Bronchial epithelial cell (primary cell): ENCODE data around the gene IPP. TPM values are rescaled to one million over a fixed set of nuclear protein-coding genes. Genes with fewer than 3 reads are reported as not detected.
"Not testable (repeated sequence)": the region's sequence is repeated elsewhere in the genome, so short reads cannot be mapped to it uniquely, and the experiment has no call there.

Experiments
- DNase-seq: peaks from one replicate; pipeline ENCODE4 v3.0.0-alpha.2; 2010; ENCODE audit warnings: low read depth
- FAIRE-seq: peaks from 2 replicates; lab custom pipeline; 2011; peaks lifted over from hg19 to GRCh38; lab: Jason Lieb, UNC
- H3K27me3 ChIP-seq: 2 replicates; pipeline ENCODE4 v1.5.1; 2011; ENCODE audit warnings: low read length; ENCODE audit not compliant: control insufficient read depth, insufficient read depth
- H3K36me3 ChIP-seq: 2 replicates; pipeline ENCODE4 v1.5.1; 2011; ENCODE audit warnings: low read length; ENCODE audit not compliant: control insufficient read depth, insufficient read depth
- H3K4me3 ChIP-seq: 2 replicates; pipeline ENCODE4 v1.5.1; 2011; ENCODE audit warnings: mild to moderate bottlenecking, low read depth, low read length, control low read depth
- CTCF ChIP-seq: IDR thresholded peaks from 2 replicates; pipeline ENCODE4 v1.5.1; 2011; ENCODE audit warnings: mild to moderate bottlenecking, moderate library complexity, low read length, control low read depth, inconsistent platforms; ENCODE audit not compliant: insufficient read depth, severe bottlenecking
- total RNA-seq: library from RNA; depleted of rRNA; stranded (reverse); fragments of >200 nt; gene quantifications from 2 replicates; pipeline ENCODE4 v1.2.1, GENCODE V29; 2014

The IPP gene
- total RNA-seq, 1 donor from 2014 or later: 9.7 TPM

GRCh38 chr1:45752441-45753052, 2.1 kb upstream of the IPP start:
- Histone ChIP-seq H3K36me3 (no peaks in the 10 kb centered on the region), H3K4me3 (no peak overlapping the region), H3K27me3 (no peaks in the 10 kb centered on the region)
- DNase-seq (peak; percentile 56), FAIRE-seq (peak; percentile 76)
- no peak for TF ChIP-seq CTCF

GRCh38 chr1:45752014-45752413, 1.6 kb upstream of the IPP start:
- H3K36me3 ChIP-seq: no peaks in the 10 kb centered on the region
- H3K4me3 ChIP-seq: no peak overlapping the region
- TF ChIP-seq CTCF: no peak
- no peak for DNase-seq
- no peak for FAIRE-seq
- no peaks in the 10 kb centered on the region for H3K27me3 ChIP-seq

- peak overlapping the region; percentile 64 for H3K4me3 ChIP-seq
- DNase-seq, H3K27me3 ChIP-seq, FAIRE-seq, H3K36me3 ChIP-seq: not testable (repeated sequence)
Observed at GRCh38 chr1:45751039-45751838, 786 bp upstream of the IPP start.

- H3K36me3 ChIP-seq: peaks cover 2% of the 10 kb centered on the region
- no peak for DNase-seq
- H3K4me3 ChIP-seq: no peak overlapping the region
- H3K27me3 ChIP-seq: no peaks in the 10 kb centered on the region
- TF ChIP-seq CTCF: no peak
- no peak for FAIRE-seq
Observed at GRCh38 chr1:45746922-45747321, 3.5 kb downstream of the IPP start.

- H3K36me3 ChIP-seq, H3K27me3 ChIP-seq, DNase-seq, H3K4me3 ChIP-seq, FAIRE-seq: not testable (repeated sequence)
Observed at GRCh38 chr1:45739641-45740156, 10.8 kb downstream of the IPP start.

- Histone ChIP-seq H3K36me3 (no peaks in the 10 kb centered on the region), H3K4me3 (no peak overlapping the region), H3K27me3 (no peaks in the 10 kb centered on the region)
- no peak for TF ChIP-seq CTCF
- DNase-seq (no peak), FAIRE-seq (no peak)
Observed at GRCh38 chr1:45739137-45739536, 11.3 kb downstream of the IPP start.
